GM19043 (cell line): ENCODE data around the gene MLLT6.

ENCODE experiments used
- ATAC-seq: cut with Tn5 transposase; IDR thresholded peaks from one replicate; pipeline ENCODE4 v1.9.1; 2021; ENCODE audit warnings: low read depth; ENCODE audit not compliant: unreplicated experiment

Gene MLLT6

GRCh38 chr17:38704606-38705522 lies at the start of gene MLLT6:
MLLT6 (plus strand) TSS chr17:38705273; CDS start chr17:38705633, 360 bp downstream.
- no peak for ATAC-seq

GRCh38 chr17:38656959-38657823 lies 47.9 kb upstream of the MLLT6 start:
- no peak for ATAC-seq

GRCh38 chr17:38657824-38658740 lies 47.0 kb upstream of the MLLT6 start:
- no peak for ATAC-seq

- ATAC-seq, result no peak
These were observed 46.2 kb upstream of the MLLT6 start for GRCh38 chr17:38658741-38659345.

GRCh38 chr17:38659415-38659814 lies 45.7 kb upstream of the MLLT6 start:
- ATAC-seq, result no peak

- ATAC-seq, result no peak
These were observed 44.7 kb upstream of the MLLT6 start for GRCh38 chr17:38660097-38661025.

GRCh38 chr17:38663125-38663751 lies 41.8 kb upstream of the MLLT6 start:
- no peak for ATAC-seq

- no peak for ATAC-seq
These were observed 41.0 kb upstream of the MLLT6 start for GRCh38 chr17:38663964-38664644.

GRCh38 chr17:38667099-38667786 lies 37.8 kb upstream of the MLLT6 start:
- ATAC-seq, result no peak

GRCh38 chr17:38667787-38668122 lies 37.3 kb upstream of the MLLT6 start:
- ATAC-seq, result no peak

DNA sequence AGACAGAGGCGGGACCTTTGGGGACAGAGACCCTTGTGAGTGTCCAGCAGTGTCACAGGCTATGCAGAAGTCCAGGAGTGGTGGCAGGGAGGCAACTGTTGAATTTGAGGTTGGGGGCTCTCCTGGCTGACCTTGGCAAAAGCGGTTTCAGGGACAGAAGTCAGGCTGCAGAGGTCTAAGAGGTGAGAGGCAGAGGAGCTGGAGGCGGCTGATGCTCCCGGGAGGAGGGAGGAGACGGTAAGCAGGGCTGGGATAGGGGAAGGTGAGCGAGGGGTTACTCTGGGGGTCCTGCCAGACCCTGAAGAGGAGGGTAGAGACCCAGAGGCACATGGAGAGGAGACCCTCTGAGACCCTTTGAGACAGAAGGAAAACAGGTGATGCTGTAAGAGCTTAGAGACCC lies 35.6 kb upstream of the MLLT6 start:
- ATAC-seq, result no peak

DNA sequence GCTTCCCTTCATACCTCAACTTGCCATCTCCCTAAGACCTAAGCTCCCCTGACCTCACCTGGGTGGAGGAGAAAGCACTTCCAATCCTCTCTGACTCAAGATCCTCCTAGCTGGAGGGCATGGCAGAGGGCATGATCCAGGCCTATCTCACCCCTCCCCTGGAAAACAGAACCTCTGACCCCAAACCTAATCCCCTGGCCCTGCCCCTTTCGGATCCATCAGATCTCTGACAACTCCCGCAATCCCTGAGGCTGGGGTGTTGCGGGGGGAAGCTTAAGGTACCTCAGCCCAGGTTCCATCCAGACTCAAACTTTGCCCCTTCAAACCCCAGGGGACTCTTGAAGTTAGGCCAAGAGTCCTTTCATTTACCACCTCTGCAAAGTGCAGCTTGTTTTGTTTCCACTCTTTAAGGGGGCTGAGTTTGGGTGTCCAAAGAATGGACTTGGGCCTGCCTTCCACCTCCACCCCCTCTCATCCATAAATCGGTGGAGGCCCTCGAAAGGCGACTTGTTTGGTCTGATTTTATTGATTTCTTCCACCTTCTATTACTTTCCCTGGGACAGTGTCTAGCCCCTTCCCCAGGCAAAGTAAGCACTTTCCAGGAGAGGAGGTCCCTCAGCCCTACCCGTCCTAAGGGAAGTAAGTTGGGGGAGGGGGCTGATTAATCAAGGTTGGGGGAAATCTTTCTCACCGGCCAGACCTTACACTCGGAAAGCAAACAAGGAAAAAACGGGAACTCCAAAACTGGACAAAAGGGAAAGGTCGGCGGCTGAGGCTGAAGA lies 32.9 kb upstream of the MLLT6 start:
- no peak for ATAC-seq

DNA sequence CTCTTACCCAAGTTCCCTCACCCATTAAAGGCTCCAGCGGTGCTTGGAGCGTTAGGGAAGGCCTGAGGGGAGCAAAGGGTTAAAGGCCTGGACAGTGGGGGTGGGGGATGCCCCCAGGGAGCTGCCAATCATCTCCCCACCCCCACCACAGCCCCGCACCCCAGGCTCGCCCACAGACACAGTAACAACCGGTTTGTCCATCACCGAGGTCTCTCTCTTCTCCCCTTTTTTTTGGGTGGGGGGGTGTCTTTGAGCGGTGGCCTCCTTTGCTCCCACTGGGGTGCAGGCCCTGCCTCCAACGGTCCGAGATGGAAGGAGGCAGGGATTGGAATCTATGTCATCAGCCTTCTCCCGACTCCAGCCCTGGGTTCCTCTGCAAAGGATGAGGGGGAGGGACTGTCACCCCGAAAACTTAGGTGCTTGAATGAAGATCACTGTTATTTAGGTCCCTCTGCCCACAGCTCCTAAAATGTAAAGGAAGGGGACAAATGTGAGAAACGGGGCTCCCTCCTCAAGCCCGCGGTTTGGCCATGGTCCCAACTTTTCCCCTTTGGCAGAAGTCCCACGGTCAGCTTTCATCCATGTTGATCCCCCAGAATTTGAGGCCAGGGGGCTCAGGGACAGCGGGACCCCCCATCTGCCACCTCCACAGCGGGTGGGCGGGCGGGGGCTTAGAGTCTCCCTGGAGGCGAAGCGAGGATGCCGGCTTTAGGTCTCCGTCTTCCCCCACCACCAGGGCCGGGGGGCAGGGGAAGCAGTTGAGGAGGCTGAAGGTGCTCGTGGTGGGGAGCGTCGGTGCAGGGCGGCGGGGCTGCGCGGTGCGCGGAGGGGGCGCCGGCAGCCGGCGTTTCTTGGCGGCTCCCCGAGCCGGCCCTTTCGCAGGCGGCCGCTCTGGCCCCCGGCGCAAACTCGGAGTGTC lies 32.0 kb upstream of the MLLT6 start:
- ATAC-seq, result no peak

- no peak for ATAC-seq
These were observed 31.4 kb upstream of the MLLT6 start for GRCh38 chr17:38673707-38674013.

- no peak for ATAC-seq
These were observed 30.9 kb upstream of the MLLT6 start for GRCh38 chr17:38674014-38674748.
